Testis (tissue), 2 donors: Measurements from ENCODE around the gene TUBG2.

Source experiments
- CTCF ChIP-seq, 3 experiments: fragments of 450-650 bp in 2 of 3; fragments of 200-600 bp in 1 of 3; sonication (generic) in 1 of 3; IDR thresholded peaks; one replicate each; pipeline ENCODE4 v1.5.1; 2016 to 2019; ENCODE audit warnings: antibody characterized with exemption in 3 of 3, mild to moderate bottlenecking in 2 of 3, moderate library complexity in 1 of 3
- POLR2A ChIP-seq: fragments of 450-650 bp; IDR thresholded peaks from one replicate; pipeline ENCODE4 v1.6.1; 2017; ENCODE audit warnings: antibody characterized with exemption, mild to moderate bottlenecking, moderate library complexity

DNA sequence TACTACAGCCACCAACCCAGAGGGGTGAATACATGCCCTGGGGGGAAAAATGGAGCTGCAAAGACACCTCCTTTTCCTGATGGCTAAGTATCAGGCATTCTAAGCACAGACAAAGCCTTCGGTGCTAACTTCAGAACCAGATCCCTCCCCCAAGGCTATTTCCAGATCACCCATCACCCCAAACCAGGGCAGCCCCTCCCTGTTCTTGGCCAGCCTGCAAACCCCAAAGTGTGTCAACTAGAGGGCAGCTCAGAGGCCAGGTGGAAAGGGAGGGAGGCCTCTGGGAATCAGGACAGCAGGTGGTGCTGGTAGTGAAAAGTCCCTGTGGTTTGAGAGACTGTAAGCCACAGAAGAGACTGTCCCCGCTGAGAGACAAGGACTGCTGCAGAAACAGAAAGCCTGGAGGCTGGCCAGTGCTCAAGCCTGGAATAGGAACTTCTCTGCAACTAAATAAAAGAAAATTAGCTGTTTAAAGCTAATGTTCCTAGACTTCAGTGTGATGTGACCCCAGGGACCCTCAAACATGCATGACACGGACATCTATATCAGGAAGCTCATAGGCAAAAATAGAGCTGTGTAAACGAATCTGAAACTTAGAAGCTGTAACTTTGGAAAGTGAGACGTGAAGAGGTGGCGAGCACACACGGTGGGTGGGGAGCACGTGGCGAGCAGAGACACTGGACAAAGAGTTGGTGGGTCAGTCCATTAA lies 40.5 kb upstream of the TUBG2 start:
- TF ChIP-seq POLR2A = no peak
- TF ChIP-seq CTCF (IDR thresholded peaks at IDR 0.05) = peak in 1 of 3 experiments; percentile 10
